Vagina (tissue), 2 donors: ENCODE results near the gene CUL7. TPM values are rescaled to one million over a fixed set of nuclear protein-coding genes. Genes with fewer than 3 reads are reported as not detected.
A peak's percentile ranks its signal among the peaks of the same experiment; 100 is the strongest.

ENCODE experiments used
- DNase-seq, 2 donors: peaks; one replicate each; pipeline ENCODE4 v3.0.0-alpha.2; 2017; ENCODE audit errors: extremely low spot score in 2 of 2
- H3K27ac ChIP-seq: fragments of 200-600 bp; sonication (generic); one replicate; pipeline ENCODE4 v1.5.1; 2019
- H3K27me3 ChIP-seq: fragments of 200-600 bp; sonication (generic); one replicate; pipeline ENCODE4 v1.5.1; 2019
- H3K36me3 ChIP-seq, 2 donors: fragments of 200-600 bp; sonication (generic); one replicate each; pipeline ENCODE4 v1.5.1; 2017 to 2019
- H3K4me1 ChIP-seq: fragments of 200-600 bp; sonication (generic); one replicate; pipeline ENCODE4 v1.5.1; 2019
- H3K4me3 ChIP-seq, 2 donors: fragments of 200-600 bp; sonication (generic); 1 replicate in 1 of 2; 2 replicates in 1 of 2; pipeline ENCODE4 v1.5.1; 2016 to 2019
- H3K9me3 ChIP-seq: fragments of 200-600 bp; sonication (generic); one replicate; pipeline ENCODE4 v1.5.1; 2019
- POLR2A ChIP-seq, 2 donors: fragments of 450-650 bp; IDR thresholded peaks; one replicate each; pipeline ENCODE4 v1.6.1; 2017; ENCODE audit warnings: antibody characterized with exemption in 2 of 2, mild to moderate bottlenecking in 2 of 2, moderate library complexity in 2 of 2
- POLR2AphosphoS5 ChIP-seq, 2 donors: sonication (generic); formaldehyde crosslinking; IDR thresholded peaks; one replicate each; pipeline ENCODE4 v1.9.0; 2017; ENCODE audit warnings: antibody characterized with exemption in 2 of 2, mild to moderate bottlenecking in 2 of 2, low read depth in 1 of 2; ENCODE audit not compliant: insufficient read depth in 1 of 2
- intact Hi-C: fragments of 100-400 bp; cut with DNase I; formaldehyde crosslinking; loops from one replicate; pipeline ENCODE4 v1.15.1; 2023
- total RNA-seq: library from RNA; depleted of rRNA; stranded (reverse); fragments of >200 nt; gene quantifications from one replicate; pipeline ENCODE4 v1.2.3, GENCODE V29; 2016
- TF ChIP-seq, protein P1 (sequence below), 3 experiments: fragments of 450-650 bp in 2 of 3; fragments of 200-600 bp in 1 of 3; sonication (generic) in 1 of 3; IDR thresholded peaks; one replicate each; pipeline ENCODE4 v1.5.1; 2017 to 2019; ENCODE audit warnings: antibody characterized with exemption in 3 of 3, mild to moderate bottlenecking in 2 of 3, moderate library complexity in 2 of 3

CUL7 gene
- total RNA-seq, 1 donor from 2014 or later = 13.0 TPM

DNA sequence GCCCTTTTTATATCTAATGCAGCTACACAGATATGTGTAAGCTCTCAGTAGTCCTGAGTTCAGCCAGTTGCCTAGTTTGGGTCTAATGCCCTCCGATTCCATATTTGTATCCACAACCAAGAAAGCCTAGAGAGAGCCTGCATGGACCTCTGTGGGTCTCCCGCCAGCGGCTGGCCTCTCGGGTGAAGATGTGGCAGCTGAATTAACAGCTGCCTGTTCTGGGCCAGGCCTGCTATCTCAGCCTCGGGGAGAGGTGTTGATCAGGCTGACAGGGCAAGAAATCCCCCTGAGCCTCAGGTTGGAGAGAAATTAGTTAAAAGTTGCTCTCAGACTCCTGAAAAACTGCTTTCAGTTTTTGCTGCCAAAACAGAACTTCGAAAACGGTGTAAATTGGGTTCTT lies 42.3 kb upstream of the CUL7 start:
- H3K4me1 ChIP-seq = peaks cover 55% of the 10 kb centered on the region
- peak overlapping the region; percentile 42 for H3K27ac ChIP-seq
- intact Hi-C loops = no loop called here
- no peak for DNase-seq
- H3K9me3 ChIP-seq = no peaks in the 10 kb centered on the region
- TF ChIP-seq POLR2AphosphoS5 (IDR thresholded peaks at IDR 0.05; ENCODE audit: insufficient read depth in 1 of 2, low read depth in 1 of 2) (no peak), POLR2A (IDR thresholded peaks at IDR 0.05) (no peak)
- TF ChIP-seq, protein P1, sequence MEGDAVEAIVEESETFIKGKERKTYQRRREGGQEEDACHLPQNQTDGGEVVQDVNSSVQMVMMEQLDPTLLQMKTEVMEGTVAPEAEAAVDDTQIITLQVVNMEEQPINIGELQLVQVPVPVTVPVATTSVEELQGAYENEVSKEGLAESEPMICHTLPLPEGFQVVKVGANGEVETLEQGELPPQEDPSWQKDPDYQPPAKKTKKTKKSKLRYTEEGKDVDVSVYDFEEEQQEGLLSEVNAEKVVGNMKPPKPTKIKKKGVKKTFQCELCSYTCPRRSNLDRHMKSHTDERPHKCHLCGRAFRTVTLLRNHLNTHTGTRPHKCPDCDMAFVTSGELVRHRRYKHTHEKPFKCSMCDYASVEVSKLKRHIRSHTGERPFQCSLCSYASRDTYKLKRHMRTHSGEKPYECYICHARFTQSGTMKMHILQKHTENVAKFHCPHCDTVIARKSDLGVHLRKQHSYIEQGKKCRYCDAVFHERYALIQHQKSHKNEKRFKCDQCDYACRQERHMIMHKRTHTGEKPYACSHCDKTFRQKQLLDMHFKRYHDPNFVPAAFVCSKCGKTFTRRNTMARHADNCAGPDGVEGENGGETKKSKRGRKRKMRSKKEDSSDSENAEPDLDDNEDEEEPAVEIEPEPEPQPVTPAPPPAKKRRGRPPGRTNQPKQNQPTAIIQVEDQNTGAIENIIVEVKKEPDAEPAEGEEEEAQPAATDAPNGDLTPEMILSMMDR (IDR thresholded peaks at IDR 0.05) = no peak
- no peaks in the 10 kb centered on the region for H3K27me3 ChIP-seq
- H3K4me3 ChIP-seq = no peak overlapping the region
- no peaks in the 10 kb centered on the region for H3K36me3 ChIP-seq

DNA sequence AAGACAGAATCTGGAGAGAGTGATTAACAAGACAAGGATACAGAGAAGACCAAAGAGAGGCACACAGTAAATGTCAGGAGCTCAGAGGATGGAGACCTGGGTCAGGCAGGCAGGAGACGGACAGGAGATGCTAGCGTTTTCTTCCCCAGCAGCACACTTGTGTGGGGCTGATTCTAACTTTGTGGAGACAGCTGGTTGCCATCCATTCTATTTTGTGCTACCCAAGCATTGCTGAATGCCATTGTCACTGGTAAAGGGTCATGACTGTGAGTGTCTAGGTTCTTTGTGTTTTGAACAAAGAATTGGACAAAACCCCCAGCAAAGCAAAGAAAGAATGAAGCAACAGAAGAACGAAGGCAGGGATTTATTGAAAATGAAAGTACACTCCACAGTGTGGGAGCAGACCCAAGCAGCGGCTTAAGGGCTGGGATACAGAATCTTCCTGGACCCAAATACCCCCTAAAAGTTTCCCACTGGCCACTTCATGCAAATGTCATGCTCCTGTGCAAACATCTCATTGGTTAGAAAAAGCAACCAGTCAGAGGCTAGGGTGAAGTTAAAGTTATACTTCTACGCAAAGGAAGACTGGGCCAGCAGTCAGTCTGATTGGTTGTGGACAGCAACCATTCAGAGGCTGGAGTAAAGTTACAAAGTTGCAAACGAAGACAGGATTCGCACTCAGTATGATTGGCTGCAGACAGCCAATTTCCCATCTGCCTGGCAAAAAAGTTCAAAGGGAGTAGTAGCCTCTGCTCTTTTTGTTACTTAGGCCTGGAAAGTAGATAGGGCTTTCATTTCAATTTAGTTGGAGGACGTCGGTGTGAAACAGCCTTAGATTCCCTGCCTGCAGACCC lies 40.0 kb upstream of the CUL7 start:
- Histone ChIP-seq H3K4me3 (peak overlapping the region; percentile 35 to 39), H3K4me1 (peaks cover 78% of the 10 kb centered on the region), H3K27me3 (no peaks in the 10 kb centered on the region), H3K36me3 (no peaks in the 10 kb centered on the region), H3K9me3 (no peaks in the 10 kb centered on the region), H3K27ac (peak overlapping the region; percentile 75)
- intact Hi-C loops = no loop called here
- TF ChIP-seq POLR2A (IDR thresholded peaks at IDR 0.05) = no peak
- TF ChIP-seq, protein P1 (IDR thresholded peaks at IDR 0.05) = no peak
- peak in 1 of 2 donors; percentile 76 for TF ChIP-seq POLR2AphosphoS5 (IDR thresholded peaks at IDR 0.05; ENCODE audit: insufficient read depth in 1 of 2, low read depth in 1 of 2)
- DNase-seq = no peak

DNA sequence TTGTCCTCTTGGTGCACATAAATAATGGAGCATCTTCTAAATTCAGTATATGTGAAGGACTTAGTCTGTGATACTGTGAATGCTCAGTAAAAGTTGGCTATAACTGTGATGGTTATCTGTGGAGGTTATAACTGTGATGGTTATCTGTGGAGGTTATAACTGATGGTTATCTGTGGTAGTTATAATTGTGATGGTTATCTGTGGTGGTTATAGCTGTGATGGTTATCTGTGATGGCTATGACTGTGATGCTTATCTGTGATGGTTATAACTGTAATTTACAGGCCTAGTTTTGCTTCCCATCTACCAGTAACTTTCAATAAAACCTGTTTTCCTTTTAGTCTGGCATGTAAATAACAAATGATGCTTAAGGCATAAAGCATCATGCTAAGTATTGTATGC lies 39.0 kb upstream of the CUL7 start:
- intact Hi-C loops = no loop called here
- Histone ChIP-seq H3K4me3 (no peak overlapping the region), H3K27me3 (no peaks in the 10 kb centered on the region), H3K9me3 (no peaks in the 10 kb centered on the region), H3K4me1 (peaks cover 81% of the 10 kb centered on the region), H3K27ac (no peak overlapping the region), H3K36me3 (no peaks in the 10 kb centered on the region)
- TF ChIP-seq POLR2AphosphoS5 (IDR thresholded peaks at IDR 0.05; ENCODE audit: insufficient read depth in 1 of 2, low read depth in 1 of 2) (no peak), POLR2A (IDR thresholded peaks at IDR 0.05) (no peak)
- TF ChIP-seq, protein P1 (IDR thresholded peaks at IDR 0.05) = no peak
- no peak for DNase-seq

DNA sequence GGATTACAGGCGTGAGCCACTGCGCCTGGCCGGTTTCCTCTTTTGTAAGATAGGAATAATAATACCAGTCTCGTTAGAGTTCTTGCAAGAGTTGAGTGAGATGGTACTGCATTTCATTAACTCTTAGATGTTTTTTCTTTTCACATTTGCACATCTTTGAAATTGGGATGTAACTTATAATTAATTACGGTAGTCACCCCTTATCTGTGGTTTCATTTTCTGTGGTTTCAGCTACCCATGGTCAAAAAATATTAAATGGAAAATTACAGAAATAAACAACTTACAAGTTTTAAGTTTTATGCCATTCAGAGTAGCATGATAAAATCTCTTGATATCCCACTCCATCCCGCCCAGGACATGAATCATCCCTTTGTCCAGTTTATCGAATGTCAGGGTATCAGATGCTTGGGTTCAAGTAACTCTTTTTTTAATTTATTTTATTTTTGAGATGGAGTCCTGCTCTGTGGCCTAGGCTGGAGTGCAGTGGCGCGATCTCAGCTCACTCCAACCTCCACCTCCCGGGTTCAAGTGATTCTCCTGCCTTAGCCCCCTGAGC lies 37.9 kb upstream of the CUL7 start:
- no peak for TF ChIP-seq POLR2AphosphoS5 (IDR thresholded peaks at IDR 0.05; ENCODE audit: insufficient read depth in 1 of 2, low read depth in 1 of 2)
- TF ChIP-seq, protein P1 (IDR thresholded peaks at IDR 0.05) = no peak
- TF ChIP-seq POLR2A (IDR thresholded peaks at IDR 0.05) = no peak
- H3K9me3 ChIP-seq = no peaks in the 10 kb centered on the region
- no peaks in the 10 kb centered on the region for H3K27me3 ChIP-seq
- no peak overlapping the region for H3K4me3 ChIP-seq
- no peak for DNase-seq
- peaks cover 80% of the 10 kb centered on the region for H3K4me1 ChIP-seq
- intact Hi-C loops = no loop called here
- peak overlapping the region; percentile 84 for H3K27ac ChIP-seq
- no peaks in the 10 kb centered on the region for H3K36me3 ChIP-seq

DNA sequence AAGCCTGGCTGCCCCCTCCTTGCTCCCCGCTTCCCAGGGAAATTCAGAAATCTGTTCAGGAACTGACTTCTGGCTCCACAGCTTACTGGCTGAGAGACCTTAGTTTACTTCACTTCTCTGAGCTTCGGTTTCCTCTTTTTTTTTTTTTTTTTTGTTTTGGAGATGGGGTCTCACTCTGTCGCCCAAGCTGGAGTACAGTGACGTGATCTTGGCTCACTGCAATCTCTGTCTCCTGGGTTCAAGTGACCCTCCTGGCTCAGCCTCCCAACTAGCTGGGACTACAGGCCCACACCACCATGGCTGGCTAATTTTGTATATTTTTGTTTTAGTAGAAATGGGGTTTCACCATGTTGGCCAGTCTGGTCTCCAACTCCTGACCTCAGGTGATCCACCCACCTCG lies 37.4 kb upstream of the CUL7 start:
- Histone ChIP-seq H3K4me3 (no peak overlapping the region), H3K27me3 (no peaks in the 10 kb centered on the region), H3K36me3 (no peaks in the 10 kb centered on the region), H3K27ac (peak overlapping the region; percentile 84), H3K4me1 (peaks cover 79% of the 10 kb centered on the region), H3K9me3 (no peaks in the 10 kb centered on the region)
- intact Hi-C loops = no loop called here
- no peak for TF ChIP-seq POLR2A (IDR thresholded peaks at IDR 0.05)
- TF ChIP-seq POLR2AphosphoS5 (IDR thresholded peaks at IDR 0.05; ENCODE audit: insufficient read depth in 1 of 2, low read depth in 1 of 2) = no peak
- TF ChIP-seq, protein P1 (IDR thresholded peaks at IDR 0.05) = no peak
- no peak for DNase-seq
